GM10248 (cell line): ENCODE results near the gene MGLL.
A peak's percentile ranks its signal among the peaks of the same experiment; 100 is the strongest.

Source experiments
- CTCF ChIA-PET: fragments of 300-600 bp; sonication (Branson Sonifier 250); formaldehyde crosslinking; extraction: SDS; loops from one replicate; lab custom pipeline; 2021; ENCODE audit warnings: antibody characterized with exemption; lab: Yijun Ruan, JAX
- POLR2A ChIA-PET: fragments of 350-650 bp; sonication (Branson Sonifier 250); formaldehyde crosslinking; extraction: SDS; loops from one replicate; lab custom pipeline; 2020; ENCODE audit warnings: antibody characterized with exemption; lab: Yijun Ruan, JAX
- DNase-seq: peaks from one replicate; pipeline ENCODE4 v3.0.0; 2012; ENCODE audit errors: extremely low spot score
- CTCF ChIP-seq: IDR thresholded peaks from 2 replicates; pipeline ENCODE4 v1.5.1; 2012; ENCODE audit warnings: mild to moderate bottlenecking, low read depth; ENCODE audit errors: extremely low read depth, missing control alignments, control extremely low read depth

MGLL gene

GRCh38 chr3:127777332-127777731 lies 45.0 kb downstream of the MGLL start:
- no peak for TF ChIP-seq CTCF
- POLR2A ChIA-PET, result no interaction called here
- CTCF ChIA-PET, result interaction anchor here (1.3 kb wide), 1 partner anchor 26 kb away, joined by 3 read pairs; no protein-coding TSS in a partner anchor
- DNase-seq, result no peak

GRCh38 chr3:127776347-127776746 lies 46.0 kb downstream of the MGLL start:
- no peak for DNase-seq
- TF ChIP-seq CTCF, result no peak
- POLR2A ChIA-PET, result no interaction called here
- CTCF ChIA-PET, result no interaction called here

- DNase-seq, result peak; percentile 51
- POLR2A ChIA-PET, result no interaction called here
- CTCF ChIA-PET, result no interaction called here
- TF ChIP-seq CTCF, result no peak
Observed at GRCh38 chr3:127775398-127776109, 46.8 kb downstream of the MGLL start.

GRCh38 chr3:127774647-127775046 lies 47.7 kb downstream of the MGLL start:
- ChIA-PET CTCF (interaction anchor here (1.0 to 1.5 kb wide), 3 partner anchors 11 to 60 kb away, joined by 3 to 4 read pairs (median 3); no protein-coding TSS in a partner anchor), POLR2A (no interaction called here)
- TF ChIP-seq CTCF, result no peak
- no peak for DNase-seq

GRCh38 chr3:127773752-127774395 lies 48.4 kb downstream of the MGLL start:
- POLR2A ChIA-PET, result no interaction called here
- CTCF ChIA-PET, result interaction anchor here (1.0 to 1.5 kb wide), 3 partner anchors 10 to 60 kb away, joined by 3 to 4 read pairs (median 3); no protein-coding TSS in a partner anchor
- TF ChIP-seq CTCF, result no peak
- DNase-seq, result no peak

- no peak for TF ChIP-seq CTCF
- POLR2A ChIA-PET, result no interaction called here
Observed at GRCh38 chr3:127772827-127773751, 49.2 kb downstream of the MGLL start.

More at GRCh38 chr3:127772827-127773751, 49.2 kb downstream of the MGLL start:
- DNase-seq, result no peak
- CTCF ChIA-PET, result interaction anchor here (1.0 to 1.5 kb wide), 2 partner anchors 9 to 11 kb away, joined by 3 to 4 read pairs; no protein-coding TSS in a partner anchor
